Sigmoid colon (tissue), 7 donors: Measurements from ENCODE around the gene RNASE3. TPM values are rescaled to one million over a fixed set of nuclear protein-coding genes. Genes with fewer than 3 reads are reported as not detected.
A peak's percentile ranks its signal among the peaks of the same experiment; 100 is the strongest.
"Not testable (repeated sequence)": the region's sequence is repeated elsewhere in the genome, so short reads cannot be mapped to it uniquely, and the experiment has no call there.

Source experiments
- DNase-seq: peaks from one replicate; pipeline ENCODE4 v3.0.0-alpha.2; 2019
- H3K27ac ChIP-seq, 4 donors: fragments of 200-600 bp; sonication (generic); one replicate each; pipeline ENCODE4 v1.5.1; 2016 to 2019; ENCODE audit warnings: mild to moderate bottlenecking in 1 of 4
- H3K27me3 ChIP-seq, 3 donors: fragments of 200-600 bp; sonication (generic); one replicate each; pipeline ENCODE4 v1.5.1; 2019; ENCODE audit warnings: mild to moderate bottlenecking in 1 of 3
- H3K36me3 ChIP-seq, 4 donors: fragments of 200-600 bp; sonication (generic); one replicate each; pipeline ENCODE4 v1.5.1; 2016 to 2019
- H3K4me1 ChIP-seq, 4 donors: fragments of 200-600 bp; sonication (generic); one replicate each; pipeline ENCODE4 v1.5.1; 2017 to 2019
- H3K4me3 ChIP-seq, 4 donors: fragments of 200-600 bp; sonication (generic); one replicate each; pipeline ENCODE4 v1.5.1; 2017 to 2019; ENCODE audit warnings: mild to moderate bottlenecking in 2 of 4, moderate library complexity in 1 of 4
- H3K9me3 ChIP-seq, 4 donors: fragments of 200-600 bp in 3 of 4; sonication (generic) in 3 of 4; one replicate each; pipeline versions ENCODE4 v1.5.1 to v1.6.1; 2013 to 2019
- EP300 ChIP-seq, 4 donors: sonication (generic); formaldehyde crosslinking; IDR thresholded peaks; one replicate each; pipeline ENCODE4 v1.6.1; 2017; ENCODE audit warnings: antibody characterized with exemption in 4 of 4
- POLR2A ChIP-seq, 2 donors: fragments of 450-650 bp; IDR thresholded peaks; one replicate each; pipeline ENCODE4 v1.6.1; 2016; ENCODE audit warnings: antibody characterized with exemption in 2 of 2, mild to moderate bottlenecking in 2 of 2, moderate library complexity in 2 of 2
- POLR2AphosphoS5 ChIP-seq, 4 donors: sonication (generic); formaldehyde crosslinking; IDR thresholded peaks; one replicate each; pipeline ENCODE4 v1.6.1; 2017; ENCODE audit warnings: antibody characterized with exemption in 4 of 4
- WGBS, 2 donors: extraction: QIAGEN DNeasy Blood & Tissue Kit; methylation state at CpG; one replicate each; pipeline ENCODE4 v1.1.7; 2013; 5-methylcytosine and 5-hydroxymethylcytosine counted together
- intact Hi-C: fragments of 100-400 bp; cut with DNase I; formaldehyde crosslinking; loops from one replicate; pipeline ENCODE4 v1.15.1; 2023
- polyA plus RNA-seq, 3 donors: library from polyadenylated mRNA; stranded (reverse); fragments of 200-250 nt; gene quantifications; one replicate each; pipeline ENCODE4 v1.2.3, GENCODE V29; 2013
- total RNA-seq, 4 donors: library from RNA; depleted of rRNA; stranded (reverse); fragments of >200 nt; gene quantifications; one replicate each; pipeline ENCODE4 v1.1.0, GENCODE V29; 2016
- TF ChIP-seq, protein P1 (sequence below), 4 experiments: fragments of 450-650 bp in 3 of 4; fragments of 200-600 bp in 1 of 4; IDR thresholded peaks; one replicate each; pipeline ENCODE4 v1.5.1; 2016 to 2019; ENCODE audit warnings: antibody characterized with exemption in 4 of 4, mild to moderate bottlenecking in 3 of 4, moderate library complexity in 2 of 4
- donor health status: healthy with polysubstance abuse.
- donor health status: Bipolar disorder and iron deficiency.
- donor health status: healthy.

The RNASE3 gene
- total RNA-seq (1 to 10 TPM in 1 of 4 donors, not detected in 3; 2.6 TPM), polyA plus RNA-seq (not detected)

GRCh38 chr14:20891126-20891825 lies at the start of gene RNASE3:
RNASE3 (plus strand) TSS chr14:20891385; CDS start chr14:20891687, 302 bp downstream.
- H3K4me1 ChIP-seq, DNase-seq, H3K9me3 ChIP-seq, H3K27ac ChIP-seq, H3K36me3 ChIP-seq, H3K27me3 ChIP-seq, intact Hi-C loops, H3K4me3 ChIP-seq: not testable (repeated sequence)
- 77 to 83% methylated on average over 11 of the region's 11 CpGs for WGBS, 2 donors

- intact Hi-C loops = no loop called here
- no peak overlapping the region for H3K4me3 ChIP-seq
- DNase-seq = no peak
- H3K27me3 ChIP-seq = no peaks in the 10 kb centered on the region
- 84 to 94% methylated on average over 6 of the region's 6 CpGs for WGBS, 2 donors
- TF ChIP-seq, protein P1, sequence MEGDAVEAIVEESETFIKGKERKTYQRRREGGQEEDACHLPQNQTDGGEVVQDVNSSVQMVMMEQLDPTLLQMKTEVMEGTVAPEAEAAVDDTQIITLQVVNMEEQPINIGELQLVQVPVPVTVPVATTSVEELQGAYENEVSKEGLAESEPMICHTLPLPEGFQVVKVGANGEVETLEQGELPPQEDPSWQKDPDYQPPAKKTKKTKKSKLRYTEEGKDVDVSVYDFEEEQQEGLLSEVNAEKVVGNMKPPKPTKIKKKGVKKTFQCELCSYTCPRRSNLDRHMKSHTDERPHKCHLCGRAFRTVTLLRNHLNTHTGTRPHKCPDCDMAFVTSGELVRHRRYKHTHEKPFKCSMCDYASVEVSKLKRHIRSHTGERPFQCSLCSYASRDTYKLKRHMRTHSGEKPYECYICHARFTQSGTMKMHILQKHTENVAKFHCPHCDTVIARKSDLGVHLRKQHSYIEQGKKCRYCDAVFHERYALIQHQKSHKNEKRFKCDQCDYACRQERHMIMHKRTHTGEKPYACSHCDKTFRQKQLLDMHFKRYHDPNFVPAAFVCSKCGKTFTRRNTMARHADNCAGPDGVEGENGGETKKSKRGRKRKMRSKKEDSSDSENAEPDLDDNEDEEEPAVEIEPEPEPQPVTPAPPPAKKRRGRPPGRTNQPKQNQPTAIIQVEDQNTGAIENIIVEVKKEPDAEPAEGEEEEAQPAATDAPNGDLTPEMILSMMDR (IDR thresholded peaks at IDR 0.05) = no peak
- TF ChIP-seq POLR2A (IDR thresholded peaks at IDR 0.05) (no peak), POLR2AphosphoS5 (IDR thresholded peaks at IDR 0.05) (no peak), EP300 (IDR thresholded peaks at IDR 0.05) (no peak)
- no peaks in the 10 kb centered on the region for H3K36me3 ChIP-seq
- H3K27ac ChIP-seq = no peak overlapping the region
- no peaks in the 10 kb centered on the region for H3K4me1 ChIP-seq
- H3K9me3 ChIP-seq = no peaks in the 10 kb centered on the region
These were observed 44.6 kb upstream of the RNASE3 start for GRCh38 chr14:20846560-20846959.

DNA sequence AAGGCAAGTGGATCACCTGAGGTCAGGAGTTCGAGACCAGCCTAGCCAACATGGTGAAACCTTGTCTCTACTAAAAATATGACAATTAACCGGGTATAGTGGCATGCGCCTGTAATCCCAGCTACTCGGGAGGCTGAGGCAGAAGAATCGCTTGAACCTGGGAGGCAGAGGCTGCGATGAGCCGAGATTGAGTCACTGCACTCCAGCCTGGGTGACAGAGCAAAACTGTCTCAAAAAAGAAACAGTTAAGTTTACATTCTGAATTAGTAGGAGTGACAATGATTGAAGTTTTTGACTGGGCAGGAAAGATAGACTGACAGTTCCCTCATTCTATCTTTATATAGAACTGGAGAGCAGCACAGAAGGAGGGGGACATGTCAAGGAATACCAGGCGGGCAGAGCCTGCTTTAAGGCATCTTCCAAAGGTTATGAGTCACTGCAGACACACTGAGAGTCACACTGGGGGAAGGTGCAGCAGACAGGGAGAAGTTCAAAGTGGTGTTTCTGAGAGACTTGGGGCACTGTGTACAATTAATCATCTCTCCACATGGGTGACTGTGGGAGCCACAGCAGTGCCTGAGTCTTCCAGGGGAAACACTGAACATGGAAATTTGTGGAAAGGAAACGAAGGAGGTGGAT lies 42.8 kb upstream of the RNASE3 start:
- 84 to 86% methylated on average over 9 of the region's 9 CpGs for WGBS, 2 donors
- TF ChIP-seq EP300 (IDR thresholded peaks at IDR 0.05) = no peak
- TF ChIP-seq, protein P1 (IDR thresholded peaks at IDR 0.05) = no peak
- no peak for TF ChIP-seq POLR2A (IDR thresholded peaks at IDR 0.05)
- no peak for TF ChIP-seq POLR2AphosphoS5 (IDR thresholded peaks at IDR 0.05)
- Histone ChIP-seq H3K27me3 (no peaks in the 10 kb centered on the region), H3K4me1 (no peaks in the 10 kb centered on the region), H3K4me3 (no peak overlapping the region), H3K27ac (peak overlapping the region in 1 of 4 donors; percentile 51), H3K36me3 (no peaks in the 10 kb centered on the region), H3K9me3 (no peaks in the 10 kb centered on the region)
- intact Hi-C loops = no loop called here
- DNase-seq = no peak

GRCh38 chr14:20848955-20849570 lies 42.1 kb upstream of the RNASE3 start:
- no peak for DNase-seq
- Histone ChIP-seq H3K4me3 (no peak overlapping the region), H3K9me3 (no peaks in the 10 kb centered on the region), H3K36me3 (no peaks in the 10 kb centered on the region), H3K27ac (peak overlapping the region in 1 of 4 donors; percentile 51), H3K27me3 (no peaks in the 10 kb centered on the region), H3K4me1 (no peaks in the 10 kb centered on the region)
- intact Hi-C loops = no loop called here
- WGBS, 2 donors = 42 to 58% methylated on average over 4 of the region's 4 CpGs
- TF ChIP-seq POLR2AphosphoS5 (IDR thresholded peaks at IDR 0.05) = no peak
- TF ChIP-seq POLR2A (IDR thresholded peaks at IDR 0.05) = no peak
- TF ChIP-seq, protein P1 (IDR thresholded peaks at IDR 0.05) = no peak
- TF ChIP-seq EP300 (IDR thresholded peaks at IDR 0.05) = no peak

DNA sequence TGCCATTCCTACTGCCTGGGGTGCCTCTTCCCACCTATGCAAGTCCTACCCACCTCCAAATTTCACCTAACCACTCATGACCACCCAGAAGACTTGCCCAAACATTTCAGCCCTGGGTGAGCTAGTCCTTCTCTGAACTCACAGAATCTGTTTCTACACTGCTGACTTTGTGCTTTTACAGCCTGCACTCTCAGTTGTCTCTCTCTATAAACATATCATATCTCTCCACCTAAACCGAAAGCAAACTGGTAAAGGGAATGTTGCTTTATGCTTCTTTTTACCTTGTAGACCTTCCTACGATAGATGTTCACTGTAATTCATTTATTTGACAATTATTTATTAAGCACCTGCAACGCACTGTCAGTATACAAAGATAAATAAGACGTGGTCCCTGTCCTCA lies 38.1 kb upstream of the RNASE3 start:
- WGBS, 2 donors = 30 to 53% methylated on average over 4 of the region's 4 CpGs
- H3K27me3 ChIP-seq = no peaks in the 10 kb centered on the region
- no peaks in the 10 kb centered on the region for H3K9me3 ChIP-seq
- TF ChIP-seq POLR2A (IDR thresholded peaks at IDR 0.05) (no peak), POLR2AphosphoS5 (IDR thresholded peaks at IDR 0.05) (no peak), EP300 (IDR thresholded peaks at IDR 0.05) (no peak)
- TF ChIP-seq, protein P1 (IDR thresholded peaks at IDR 0.05) = no peak
- peaks cover 0 to 6% (median 2%) of the 10 kb centered on the region in 4 donors for H3K4me1 ChIP-seq
- DNase-seq = no peak
- H3K4me3 ChIP-seq = no peak overlapping the region
- H3K36me3 ChIP-seq = no peaks in the 10 kb centered on the region
- H3K27ac ChIP-seq = no peak overlapping the region
- intact Hi-C loops = loop anchor here (10.0 kb wide), 2 partner anchors 158 to 252 kb away; partner anchors contain the start of gene TMEM253
